ENCODE results near the gene ARRDC1.
"Not testable (repeated sequence)": the region's sequence is repeated elsewhere in the genome, so short reads cannot be mapped to it uniquely, and the experiment has no call there.

ARRDC1 gene

DNA sequence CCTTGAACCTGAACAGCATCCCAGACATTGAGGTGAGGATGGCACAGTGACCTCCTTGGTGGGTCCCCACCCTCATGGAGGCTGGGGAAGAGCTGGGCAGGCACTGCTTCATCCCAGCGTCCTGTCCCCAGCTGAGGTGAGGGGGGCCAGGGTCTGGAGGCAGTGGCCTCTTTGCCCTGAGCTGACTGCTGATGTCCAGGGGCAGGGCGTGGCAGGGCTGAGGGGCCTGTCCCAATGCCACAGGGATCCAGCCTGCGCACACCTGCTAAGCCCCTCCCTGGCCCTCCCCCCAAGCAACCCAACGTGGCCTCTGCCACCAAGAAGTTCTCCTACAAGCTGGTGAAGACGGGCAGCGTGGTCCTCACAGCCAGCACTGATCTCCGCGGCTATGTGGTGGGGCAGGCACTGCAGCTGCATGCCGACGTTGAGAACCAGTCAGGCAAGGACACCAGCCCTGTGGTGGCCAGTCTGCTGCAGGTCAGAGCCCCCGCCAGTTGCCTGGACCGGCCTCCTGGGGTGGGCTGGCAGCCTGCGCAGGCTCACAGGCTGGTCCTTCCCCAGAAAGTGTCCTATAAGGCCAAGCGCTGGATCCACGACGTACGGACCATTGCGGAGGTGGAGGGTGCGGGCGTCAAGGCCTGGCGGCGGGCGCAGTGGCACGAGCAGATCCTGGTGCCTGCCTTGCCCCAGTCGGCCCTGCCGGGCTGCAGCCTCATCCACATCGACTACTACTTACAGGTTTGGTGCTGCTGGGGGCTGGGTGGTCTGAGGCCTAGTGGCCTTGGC is 8.4 kb downstream of the ARRDC1 start:
- no peak for DNase-seq

DNA sequence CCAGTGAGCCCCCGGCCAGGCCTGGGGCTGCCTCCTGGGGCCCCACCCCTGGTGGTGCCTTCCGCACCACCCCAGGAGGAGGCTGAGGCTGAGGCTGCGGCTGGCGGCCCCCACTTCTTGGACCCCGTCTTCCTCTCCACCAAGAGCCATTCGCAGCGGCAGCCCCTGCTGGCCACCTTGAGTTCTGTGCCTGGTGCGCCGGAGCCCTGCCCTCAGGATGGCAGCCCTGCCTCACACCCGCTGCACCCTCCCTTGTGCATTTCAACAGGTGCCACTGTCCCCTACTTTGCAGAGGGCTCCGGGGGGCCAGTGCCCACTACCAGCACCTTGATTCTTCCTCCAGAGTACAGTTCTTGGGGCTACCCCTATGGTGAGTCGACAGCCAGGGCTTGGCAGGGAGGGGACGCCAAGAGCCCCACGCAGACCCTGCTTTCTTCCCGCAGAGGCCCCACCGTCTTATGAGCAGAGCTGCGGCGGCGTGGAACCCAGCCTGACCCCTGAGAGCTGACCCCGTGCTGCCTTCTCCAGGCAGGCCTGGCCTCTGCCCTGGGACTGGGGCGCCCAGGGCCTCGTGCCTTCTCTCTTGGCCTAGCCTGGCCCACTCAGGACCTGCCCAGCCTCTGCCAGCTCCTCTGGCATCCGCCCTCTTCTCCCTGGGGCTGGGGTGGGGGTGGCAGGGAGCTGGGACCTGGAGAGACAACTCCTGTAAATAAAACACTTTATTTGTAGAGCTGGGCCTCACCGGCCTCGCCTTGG is 9.3 kb downstream of the ARRDC1 start:
- no peak for DNase-seq

DNA sequence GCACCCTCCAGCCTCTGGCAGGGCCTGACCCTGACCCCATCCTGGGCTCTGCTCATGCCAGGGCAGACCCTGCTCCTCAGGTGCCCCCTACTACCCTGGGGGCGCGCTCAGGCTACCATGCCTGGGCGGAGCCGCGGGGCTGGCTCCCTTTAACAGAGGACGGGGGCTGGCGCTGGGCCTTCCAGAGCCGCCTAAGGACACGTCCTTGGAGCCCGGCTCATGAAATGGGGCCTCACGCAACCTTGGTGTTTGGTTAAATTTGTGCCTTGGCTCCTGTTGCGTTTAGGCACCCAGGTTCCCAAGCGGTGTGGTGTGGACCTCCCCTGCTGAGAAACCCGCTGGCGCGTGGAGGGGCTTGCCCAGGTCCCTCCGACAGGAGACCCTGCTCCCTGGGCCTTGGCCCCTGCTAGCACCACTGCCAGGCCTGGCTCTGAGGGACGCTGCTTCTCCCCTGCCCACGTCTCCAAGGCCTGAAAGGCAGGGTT is 9.9 kb downstream of the ARRDC1 start:
- no peak for DNase-seq

DNA sequence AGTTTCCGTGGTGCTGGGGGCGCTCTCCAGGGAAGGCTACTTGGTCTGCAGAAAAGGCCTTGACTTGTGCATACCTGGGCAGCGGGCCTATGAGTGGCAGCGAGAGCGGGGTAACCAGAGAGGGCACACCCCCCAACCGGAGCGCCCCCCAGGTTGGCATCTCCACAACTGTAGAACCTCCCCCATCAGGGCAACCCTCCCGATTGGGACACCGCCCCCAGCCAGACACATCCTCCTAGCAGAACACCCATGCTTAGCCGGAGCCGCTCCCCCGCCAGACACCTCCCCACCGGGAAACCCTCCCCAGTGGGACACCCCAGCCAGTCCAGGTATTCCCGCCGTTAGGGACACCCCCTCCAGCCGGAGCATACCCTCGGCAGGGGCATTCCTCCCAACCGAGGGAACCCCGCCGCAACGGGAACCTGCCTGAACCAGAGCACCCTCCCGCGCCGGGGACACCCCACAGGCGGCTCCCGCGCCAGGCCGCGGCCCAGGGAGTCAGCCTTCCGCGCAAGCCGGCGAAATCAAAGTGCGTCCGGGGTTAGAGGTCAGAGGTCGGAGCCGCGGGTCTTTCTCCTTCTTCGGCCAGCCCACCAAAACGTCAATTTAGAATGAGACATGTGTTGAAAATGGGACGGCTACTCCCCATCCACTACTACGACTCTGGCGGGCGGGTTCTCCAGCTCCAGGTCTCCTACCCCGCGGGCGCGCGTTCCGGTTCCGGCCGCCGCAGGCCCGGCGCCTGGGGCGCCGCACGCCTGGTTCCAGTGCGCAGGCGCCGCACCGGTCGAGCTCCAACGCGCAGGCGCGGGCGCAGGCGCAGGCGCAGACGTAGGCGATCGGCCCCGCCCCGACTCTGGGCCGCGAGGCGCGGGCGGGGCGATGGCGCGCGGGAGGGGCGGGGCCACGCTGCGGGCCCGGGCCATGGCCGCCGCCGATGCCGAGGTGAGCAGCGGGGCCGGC is 12.9 kb downstream of the ARRDC1 start, which contains the start of gene EHMT1:
TSS of gene EHMT1 (plus strand) at position 901 of the 963 bp plus-strand sequence. CDS start at position 925, 24 bp downstream.
- peak; percentile 94 for DNase-seq

DNA sequence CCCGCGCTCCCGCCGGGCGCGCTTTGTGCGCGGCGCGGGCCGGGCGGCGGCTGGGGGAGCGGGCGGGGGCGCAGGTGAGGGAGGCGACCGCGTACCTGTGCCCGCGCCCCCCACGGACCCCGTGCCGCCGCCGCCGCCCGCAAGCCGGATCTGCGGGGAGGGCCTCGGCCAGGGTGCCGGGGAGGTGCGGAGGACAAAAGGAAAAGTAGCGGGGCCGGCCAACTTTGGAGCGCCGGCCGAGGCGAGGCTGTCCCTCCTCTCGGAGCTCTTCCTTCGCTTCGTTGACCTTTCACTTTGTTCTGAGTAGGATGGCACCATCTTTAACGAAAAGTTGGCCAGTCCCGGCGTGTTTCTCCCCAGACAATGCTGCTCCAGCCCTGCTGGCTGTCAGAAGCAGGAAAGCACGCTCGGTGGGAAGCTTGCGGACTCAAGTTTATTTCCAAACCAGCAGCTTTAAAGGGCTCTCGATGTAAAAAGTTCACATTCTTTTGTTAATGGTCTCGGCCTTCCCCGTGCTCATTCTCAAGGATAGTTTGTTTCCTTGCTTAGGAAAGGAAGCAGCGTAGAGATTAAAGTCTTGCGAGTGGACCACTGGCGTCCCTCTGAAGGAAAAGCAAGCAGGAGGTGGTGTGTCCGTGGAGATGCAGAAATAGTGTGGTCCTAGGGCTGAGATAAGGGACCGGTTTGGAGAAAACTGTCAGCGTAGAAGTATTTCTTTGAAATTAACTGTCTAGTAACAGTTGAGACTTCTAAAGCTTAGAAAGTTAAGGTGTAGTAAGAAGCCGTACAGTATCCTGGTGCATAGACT is 14.0 kb downstream of the ARRDC1 start:
- peak; percentile 71 for DNase-seq

DNA sequence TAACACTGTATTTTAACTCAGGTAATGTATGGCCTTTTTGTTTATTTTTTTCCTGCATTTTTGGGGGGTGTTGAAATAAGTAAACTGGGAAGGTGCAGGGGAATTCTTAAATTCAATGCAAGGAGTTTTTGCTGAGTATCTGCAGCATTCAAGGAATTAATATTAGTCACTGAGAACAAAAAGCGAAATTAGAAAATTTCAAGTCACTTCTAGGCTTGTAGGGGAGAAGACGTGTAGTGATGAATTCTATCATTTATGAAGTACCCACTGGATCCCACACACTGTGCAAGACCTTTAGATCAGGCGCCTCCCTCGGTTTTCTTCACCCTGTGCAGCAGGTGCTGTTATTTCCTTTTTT is 14.5 kb downstream of the ARRDC1 start:
- DNase-seq, result no peak

DNA sequence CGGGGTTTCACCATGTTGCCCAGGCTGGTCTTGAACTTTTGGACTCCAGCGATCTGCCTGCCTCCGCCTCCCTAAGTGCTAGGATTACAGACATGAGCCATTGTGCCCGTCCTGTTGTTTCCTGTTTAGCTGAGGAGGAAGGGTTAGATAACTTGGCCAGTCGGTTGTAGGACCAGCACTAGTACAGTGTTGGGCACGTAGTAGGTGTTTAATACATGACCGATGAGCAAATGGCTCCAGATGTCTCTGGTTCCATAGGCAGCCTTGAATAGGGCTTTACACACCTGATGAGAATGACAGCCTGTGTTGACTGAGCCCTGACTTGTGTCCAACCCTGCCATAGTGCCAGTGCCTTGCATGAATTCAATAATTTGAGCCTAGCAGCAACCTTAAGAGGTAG is 15.1 kb downstream of the ARRDC1 start:
- no peak for DNase-seq

DNA sequence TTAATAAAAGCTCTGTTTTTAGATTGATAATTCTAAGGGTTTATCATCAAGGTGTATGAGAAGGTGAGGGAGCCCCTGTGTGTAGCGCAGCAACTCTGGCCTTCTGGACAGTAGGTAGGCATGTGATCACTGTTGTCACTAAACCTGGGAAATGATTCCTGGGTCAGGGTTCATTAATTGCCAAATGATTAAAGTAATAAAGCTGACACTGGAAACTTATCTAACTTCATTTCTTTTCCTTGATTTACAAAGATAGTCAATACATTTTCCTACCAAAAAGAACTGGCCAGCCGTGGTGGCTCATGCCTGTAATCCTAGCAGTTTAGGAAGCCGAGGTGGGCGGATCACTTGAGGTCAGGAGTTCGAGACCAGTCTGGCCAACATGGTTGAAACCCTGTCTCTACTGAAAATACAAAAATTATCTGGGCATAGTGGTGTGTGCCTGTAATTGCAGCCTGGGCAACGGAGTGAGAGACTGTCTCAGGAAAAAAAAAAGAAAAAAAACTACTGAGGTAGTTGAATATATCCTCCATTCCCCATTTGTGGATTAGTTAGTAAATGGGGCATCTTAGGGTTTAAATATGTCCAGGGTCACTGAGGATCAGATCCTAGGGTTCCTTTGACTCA is 15.8 kb downstream of the ARRDC1 start:
- DNase-seq, result no peak

DNA sequence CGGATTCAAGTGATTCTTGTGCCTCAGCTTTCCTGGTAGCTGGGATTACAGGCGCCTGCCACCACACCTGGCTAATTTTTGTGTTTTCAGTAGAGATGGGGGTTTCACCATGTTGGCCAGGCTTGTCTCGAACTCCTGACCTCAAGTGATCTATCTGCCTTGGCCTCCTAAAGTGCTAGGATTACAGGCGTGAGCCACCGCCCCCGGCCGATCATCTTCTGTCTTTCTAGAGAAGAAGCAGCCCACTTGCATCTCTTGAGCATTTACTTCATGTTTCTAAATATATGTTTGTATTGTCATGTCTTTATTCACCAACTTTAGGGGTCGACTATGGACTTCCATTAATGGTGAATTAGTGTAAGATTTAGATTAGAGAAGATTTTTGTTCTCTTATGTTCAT is 16.7 kb downstream of the ARRDC1 start:
- not testable (repeated sequence) for DNase-seq

DNA sequence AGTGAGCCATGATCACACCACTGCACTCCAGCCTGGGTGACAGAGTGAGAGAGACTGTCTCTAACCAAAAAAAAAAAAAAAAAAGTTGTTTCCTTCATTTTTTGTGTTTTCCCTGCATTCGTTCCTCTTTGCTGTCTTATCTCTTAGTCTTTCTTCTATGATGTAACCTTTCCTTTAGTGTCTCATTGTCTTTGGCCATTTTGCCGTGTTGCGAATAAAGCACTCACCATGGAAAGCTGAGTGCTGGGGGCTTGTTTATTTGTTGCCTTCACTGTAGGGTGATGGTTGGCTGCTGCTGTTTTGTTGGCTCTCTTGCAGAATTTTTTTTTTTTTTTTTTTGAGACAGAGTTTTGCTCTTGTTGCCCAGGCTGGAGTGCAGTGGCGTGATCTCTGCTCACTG is 21.0 kb downstream of the ARRDC1 start:
- no peak for DNase-seq

DNA sequence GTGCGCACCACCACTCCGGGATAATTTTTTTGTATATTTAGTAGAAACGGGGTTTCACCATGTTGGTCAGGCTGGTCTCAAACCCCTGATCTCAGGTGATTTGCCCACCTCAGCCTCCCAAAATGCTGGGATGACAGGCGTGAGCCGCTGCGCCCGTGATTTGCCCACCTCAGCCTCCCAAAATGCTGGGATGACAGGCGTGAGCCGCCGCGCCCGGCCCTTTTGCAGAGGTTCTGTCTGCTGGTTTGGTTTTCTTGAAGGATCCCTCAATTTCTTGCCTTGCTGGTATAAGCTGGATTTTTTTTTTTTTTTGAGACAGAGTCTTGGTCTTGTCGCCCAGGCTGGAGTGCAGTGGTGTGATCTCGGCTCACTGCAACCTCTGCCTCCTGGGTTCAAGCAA is 21.9 kb downstream of the ARRDC1 start:
- DNase-seq, result not testable (repeated sequence)

DNA sequence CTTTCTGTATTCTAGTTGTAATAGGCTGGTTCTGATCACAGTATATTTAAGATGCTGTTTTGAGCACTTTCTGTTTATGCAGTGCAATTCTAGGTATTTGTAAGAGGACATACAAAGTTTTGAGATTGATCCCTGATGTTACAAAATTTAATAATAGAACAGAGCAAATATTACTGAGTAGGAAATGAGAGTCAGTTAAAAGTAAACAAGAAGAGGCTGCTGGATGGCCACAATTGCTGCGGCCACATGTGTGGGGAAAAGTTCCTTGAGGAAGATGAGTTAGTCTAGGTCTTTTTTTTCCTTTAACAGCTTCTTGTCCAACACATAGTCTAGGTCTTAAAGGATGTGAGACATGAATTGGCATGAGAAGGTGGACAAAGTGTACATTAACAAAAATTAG is 24.6 kb downstream of the ARRDC1 start:
- no peak for DNase-seq

DNA sequence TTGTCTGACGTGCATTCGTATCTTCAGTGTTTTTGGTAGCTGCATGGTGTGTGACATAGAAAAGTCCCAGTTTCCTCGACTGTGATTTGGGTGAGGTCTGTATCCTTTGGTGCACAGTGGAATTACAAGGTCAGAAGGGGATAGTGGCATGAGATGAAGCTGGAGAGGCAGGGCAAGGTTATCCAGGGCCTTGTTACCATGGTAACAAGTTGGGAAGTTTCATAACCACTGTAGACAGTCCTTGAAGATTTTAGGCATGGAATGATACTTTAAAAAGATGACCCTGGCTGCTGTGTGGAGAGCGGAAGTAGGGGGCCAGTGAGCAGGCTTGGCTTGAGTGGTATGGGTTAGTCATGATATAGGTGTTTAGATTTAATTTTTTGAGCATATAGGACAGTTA is 25.2 kb downstream of the ARRDC1 start:
- DNase-seq, result no peak

DNA sequence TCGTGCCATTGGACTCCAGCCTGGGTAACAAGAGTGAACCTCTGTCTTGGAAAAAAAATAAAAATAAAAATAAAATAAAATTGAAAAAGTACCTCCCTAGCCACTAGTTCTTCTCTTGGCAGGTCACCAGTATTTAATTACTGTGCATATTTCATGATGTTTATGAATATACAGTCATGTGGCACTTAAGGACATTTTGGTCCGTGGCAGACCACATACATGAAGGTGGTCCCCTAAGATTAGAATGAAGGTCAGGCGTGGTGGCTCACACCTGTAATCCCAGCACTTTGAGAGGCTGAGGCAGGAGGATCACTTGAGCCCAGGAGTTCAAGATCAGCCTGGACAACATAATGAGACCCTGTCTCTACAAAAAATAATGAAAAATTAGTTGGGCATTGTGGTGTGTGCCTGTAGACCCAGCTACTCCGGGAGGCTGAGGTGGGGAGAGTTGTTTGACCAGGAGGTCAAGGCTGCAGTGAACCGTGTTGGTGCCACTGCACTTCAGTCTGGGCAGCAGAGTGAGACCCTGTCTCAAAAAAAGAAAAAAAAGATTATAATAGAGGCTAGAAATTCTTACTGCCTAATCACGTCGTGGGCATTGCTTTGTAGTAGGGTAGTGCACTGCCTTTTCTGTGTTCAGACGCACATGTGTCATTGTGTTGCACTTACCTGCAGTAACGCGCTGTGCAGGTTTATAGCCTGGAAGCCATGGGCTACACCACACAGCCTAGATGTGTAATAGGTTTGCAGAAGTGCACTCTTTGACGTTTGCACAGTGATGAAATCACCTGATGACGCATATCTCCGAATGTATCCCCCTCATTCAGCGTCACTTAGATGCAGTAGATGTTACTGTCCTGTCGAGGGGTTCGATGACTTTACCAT is 26.1 kb downstream of the ARRDC1 start:
- DNase-seq, result no peak

DNA sequence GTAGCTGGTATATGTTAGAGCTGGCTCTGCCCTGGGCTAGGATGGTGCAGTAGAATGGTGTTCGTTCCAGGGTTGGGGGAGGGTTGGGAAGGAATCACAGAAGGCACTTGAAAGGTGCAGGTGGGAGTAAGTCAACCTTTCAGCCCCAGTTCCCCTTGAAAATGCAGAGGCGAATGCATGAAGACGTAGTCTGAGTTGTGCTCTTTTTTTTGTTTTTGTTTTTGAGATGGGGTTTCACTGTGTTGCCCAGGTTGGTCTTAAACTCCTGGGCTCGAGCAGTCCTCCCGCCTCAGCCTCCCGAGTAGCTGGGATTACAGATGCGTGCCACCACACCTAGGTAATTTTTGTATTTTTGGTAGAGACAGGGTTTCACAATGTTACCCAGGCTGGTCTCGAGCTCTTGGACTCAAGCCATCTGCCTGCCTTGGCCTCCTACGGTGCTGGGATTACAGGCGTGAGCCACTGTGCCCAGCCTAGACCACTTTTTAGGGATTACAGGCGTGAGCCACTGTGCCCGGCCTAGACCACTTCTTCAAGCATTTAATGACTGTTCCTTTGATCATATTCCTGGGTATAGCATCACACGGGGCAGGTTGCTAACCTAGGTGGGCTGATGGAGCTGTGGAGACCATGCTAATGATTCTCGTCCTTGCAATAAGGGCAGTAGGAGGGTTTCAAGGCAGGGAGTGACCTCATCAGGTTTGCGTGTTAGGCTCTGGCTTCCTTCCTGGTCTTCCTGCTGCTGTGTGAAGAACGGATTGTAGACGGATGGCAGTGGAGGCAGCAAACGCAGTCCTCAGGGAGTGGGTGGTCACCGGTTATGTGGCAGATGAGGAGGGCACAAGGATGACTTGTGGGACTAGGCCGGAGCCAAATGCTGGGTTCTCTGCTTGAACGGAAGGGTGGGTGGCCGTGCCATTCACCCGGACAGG is 27.0 kb downstream of the ARRDC1 start:
- peak; percentile 30 for DNase-seq

DNA sequence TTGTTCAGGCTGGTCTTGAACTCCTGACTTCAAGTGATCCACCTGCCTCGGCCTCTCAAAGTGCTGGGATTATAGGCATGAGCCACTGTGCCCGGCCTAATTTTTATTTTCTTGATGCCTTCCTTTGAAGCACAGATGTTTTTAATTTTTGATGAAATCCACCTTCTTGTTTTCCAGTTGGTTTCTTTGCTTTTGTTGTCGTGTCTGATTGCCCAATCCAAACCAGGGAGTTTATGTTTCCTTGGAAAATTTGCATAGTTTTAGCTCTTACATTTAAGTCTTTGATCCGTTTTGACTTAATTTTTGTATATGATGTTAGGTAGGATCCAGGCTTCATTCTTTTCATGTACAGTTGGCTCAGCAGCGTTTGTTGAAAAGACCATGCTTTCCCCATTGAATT is 28.5 kb downstream of the ARRDC1 start:
- no peak for DNase-seq

DNA sequence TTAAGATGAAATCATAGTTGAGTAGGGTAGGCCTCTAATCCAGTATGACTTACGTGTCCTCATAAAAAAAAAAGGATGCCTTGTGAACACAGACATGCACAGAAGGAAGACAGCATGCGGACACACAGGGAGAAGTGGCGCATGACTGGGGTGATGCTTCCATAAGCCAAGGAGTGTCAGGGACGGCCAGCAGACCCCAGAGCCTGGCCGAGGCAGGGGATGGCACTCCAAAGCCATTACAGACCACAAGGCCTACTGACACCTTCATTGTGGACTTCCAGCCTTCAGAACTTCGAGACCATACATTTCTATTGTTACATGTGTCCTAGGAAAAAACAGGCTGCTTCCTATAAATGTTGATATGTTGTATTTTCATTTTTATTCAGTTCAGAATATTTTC is 33.2 kb downstream of the ARRDC1 start:
- DNase-seq, result no peak

DNA sequence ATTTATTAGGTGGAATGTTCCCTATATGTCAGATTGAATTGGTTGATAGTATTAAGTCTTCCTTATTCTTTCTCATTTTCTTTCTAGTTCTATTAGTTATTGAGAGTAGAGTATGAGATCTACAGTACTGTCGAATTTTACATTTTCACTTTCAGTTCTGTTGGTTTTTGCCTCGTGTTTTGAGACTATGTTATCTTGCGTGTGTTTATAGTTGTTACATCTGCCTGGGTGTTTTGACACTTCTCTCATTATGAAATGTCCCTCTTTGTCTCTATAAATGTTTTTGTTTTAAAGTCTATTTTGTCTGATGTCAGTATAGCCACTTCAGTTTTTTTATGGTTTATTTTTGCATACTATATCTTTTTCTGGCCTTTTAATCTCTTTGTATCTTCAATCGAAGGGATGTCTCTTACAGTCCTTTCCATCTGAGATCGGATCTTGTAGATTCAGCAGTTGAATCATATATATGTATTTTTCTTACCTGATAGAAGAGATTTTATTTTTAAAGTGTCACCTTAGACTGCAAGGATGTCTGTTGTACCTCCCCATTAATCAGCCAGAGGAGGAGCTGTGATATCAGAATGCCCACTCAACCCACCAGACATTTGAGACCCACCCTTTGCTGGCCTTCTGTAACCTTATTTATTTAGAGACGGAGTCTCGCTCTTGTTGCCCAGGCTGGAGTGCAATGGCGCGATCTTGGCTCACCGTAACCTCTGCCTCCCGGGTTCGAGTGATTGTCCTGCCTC is 34.0 kb downstream of the ARRDC1 start:
- no peak for DNase-seq

DNA sequence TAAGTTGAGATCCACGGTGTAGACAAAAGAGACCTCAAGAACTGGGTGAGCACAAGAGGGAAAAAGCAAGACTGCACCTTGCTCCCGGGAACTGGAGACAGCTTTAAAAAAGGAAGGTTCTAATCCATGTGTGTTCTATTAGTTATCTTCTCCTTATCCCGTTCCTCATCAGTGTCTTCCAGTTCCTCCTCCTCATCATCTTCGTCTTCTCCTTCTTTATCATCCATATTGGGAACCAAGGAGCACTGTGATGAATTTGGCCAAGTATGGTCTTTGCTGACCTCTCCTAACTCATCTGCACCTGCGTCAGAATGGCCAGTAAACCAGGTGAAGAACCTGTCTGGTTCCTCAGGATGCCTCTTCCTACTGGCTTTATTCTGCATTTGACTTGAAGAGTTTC is 35.4 kb downstream of the ARRDC1 start:
- DNase-seq, result no peak

Data from NCI-H69 (cell line).